Hematopoietic multipotent progenitor cell treated with erythropoietin and hydrocortisone succinate and interleukin-3 and kit ligand, for 17 days (in vitro differentiated cells): ENCODE data around the gene RPTN.

Experiments used
- DNase-seq: peaks from one replicate; pipeline ENCODE4 v3.0.0-alpha.2; 2015; ENCODE audit warnings: low spot score

Gene RPTN

GRCh38 chr1:152110860-152111514 is 48.0 kb downstream of the RPTN start:
- no peak for DNase-seq

DNA sequence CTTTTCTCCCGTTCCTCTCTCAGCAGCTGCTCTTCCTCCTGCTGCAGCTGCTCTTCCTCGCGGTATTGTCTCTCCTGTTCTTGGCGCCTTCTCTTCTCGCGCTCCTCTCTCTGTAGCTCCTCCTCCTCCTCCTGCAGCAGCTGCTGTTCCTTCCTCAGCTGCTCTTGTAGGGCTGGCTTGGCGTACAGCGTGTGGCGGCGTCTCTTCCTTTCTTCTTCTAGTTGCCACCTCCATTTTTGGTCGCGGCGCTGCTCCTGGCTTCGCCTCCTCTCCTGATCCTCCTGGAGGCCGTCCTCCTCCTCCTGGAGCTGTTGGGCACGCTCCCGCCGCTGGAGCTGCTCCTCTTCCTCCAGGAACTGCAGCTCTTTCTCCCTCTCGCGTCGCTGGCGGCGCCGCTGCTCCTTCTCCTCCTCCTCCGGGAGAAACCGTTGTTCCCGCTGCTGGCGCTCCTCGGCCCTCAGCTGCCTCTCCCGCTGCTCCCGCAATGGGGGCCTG is 48.6 kb downstream of the RPTN start:
- DNase-seq: no peak

- no peak for DNase-seq
Measured at GRCh38 chr1:152109998-152110294, 49.1 kb downstream of the RPTN start.

GRCh38 chr1:152109231-152109997 is 49.6 kb downstream of the RPTN start:
- no peak for DNase-seq

DNA sequence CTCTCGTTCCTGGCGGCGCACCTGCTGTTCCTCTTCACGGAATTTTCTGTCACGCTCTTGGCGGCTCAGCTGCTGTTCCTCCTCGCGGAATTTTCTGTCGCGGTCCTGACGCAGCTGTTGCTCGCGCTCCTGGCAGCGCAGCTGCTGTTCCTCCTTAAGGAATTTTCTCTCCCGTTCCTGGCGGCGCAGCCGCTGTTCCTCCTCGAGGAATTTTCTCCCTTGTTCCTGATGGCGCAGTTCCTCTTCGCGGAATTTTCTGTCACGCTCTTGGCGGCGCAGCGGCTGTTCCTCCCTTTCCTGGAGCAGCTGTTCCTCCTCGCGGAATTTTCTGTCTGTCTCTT is 50.2 kb downstream of the RPTN start:
- DNase-seq: no peak

- DNase-seq: no peak
Measured at GRCh38 chr1:152107984-152108881, 50.8 kb downstream of the RPTN start.

DNA sequence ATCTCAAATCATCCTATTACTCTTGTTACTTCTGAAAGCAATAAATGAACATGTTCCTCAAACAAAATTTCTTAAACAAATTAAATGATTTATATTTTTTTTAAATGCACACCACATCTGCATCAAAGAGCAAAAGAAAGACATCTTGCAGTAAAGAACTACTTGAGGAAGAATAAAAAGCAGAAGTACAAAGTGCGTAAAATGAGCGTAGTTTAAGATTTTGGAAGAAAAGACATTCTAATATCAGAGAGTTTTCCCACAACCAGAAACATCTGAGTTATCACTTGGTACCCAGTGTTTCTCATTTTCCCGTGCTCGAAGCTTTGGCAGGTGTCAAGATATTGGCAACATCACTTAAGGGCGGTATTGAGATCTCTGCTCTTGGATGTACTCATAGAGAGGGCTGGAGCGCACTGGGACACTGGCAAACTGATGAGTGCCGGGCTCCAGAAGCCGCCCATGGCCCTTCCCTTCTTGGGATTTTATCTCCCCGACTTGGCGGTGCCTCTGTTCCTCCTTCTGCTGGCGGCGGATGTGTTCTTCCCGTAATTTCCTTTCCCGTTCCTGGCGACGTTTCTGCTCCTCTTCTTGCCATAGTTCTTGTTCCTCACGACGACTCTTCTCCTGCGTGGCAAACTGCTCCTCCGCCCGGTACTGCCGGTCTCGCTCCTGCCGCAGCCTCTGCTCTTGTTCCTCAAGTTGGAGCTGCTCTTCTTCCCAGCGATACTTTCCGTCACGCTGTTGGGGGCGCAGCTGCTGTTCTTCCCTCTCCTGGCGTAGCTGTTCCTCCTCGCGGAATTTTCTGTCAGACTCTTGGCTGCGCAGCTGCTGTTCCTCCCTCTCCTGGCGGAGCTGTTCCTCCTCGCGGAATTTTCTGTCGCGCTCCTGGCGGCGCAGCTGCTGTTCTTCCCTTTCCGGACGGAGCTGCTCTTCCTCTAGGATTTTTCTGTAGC is 51.7 kb downstream of the RPTN start:
- no peak for DNase-seq

GRCh38 chr1:152104854-152105253 is 54.2 kb downstream of the RPTN start:
- no peak for DNase-seq
